Measurements from ENCODE around the gene WNT16.

DNA sequence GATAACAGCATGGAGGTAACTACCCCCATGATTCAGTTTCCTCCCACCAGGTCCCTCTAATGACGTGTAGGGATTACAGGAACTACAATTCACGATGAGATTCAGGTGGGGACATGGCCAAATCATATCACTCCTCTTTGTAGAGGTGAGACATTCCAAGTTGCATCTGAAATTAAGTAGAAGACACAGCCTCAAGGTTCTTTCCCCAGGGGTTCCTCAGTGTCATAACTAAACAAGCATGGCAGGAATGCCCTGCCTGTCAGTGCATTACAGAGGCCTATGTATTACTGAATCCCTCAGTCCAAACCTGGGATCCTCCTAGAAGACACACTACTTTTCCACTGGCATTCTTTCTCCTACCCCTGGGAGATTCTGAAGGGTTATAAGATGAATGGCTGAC lies 42.6 kb upstream of the WNT16 start:
- TF ChIP-seq GATA2 (IDR thresholded peaks at IDR 0.05; ENCODE audit: low read depth, low read length) (no peak), GATA3 (IDR thresholded peaks at IDR 0.05; ENCODE audit: low read depth, low read length) (no peak)
